Activated CD8-positive, alpha-beta memory T cell treated with anti-CD3 and anti-CD28 coated beads, Interleukin-2, amount 50 U/mL, for 48 hours (primary cell): ENCODE data around the gene STX11.

Experiments
- DNase-seq: peaks from one replicate; pipeline ENCODE4 v3.0.0-alpha.2; 2020

STX11 gene

GRCh38 chr6:144215932-144216667 is 65.8 kb downstream of the STX11 start:
- DNase-seq, result peak; percentile 99

- no peak for DNase-seq
Observed at GRCh38 chr6:144216668-144217218, 66.4 kb downstream of the STX11 start.

GRCh38 chr6:144217264-144217663 is 66.9 kb downstream of the STX11 start:
- DNase-seq, result no peak

GRCh38 chr6:144217797-144218196 is 67.5 kb downstream of the STX11 start:
- DNase-seq, result no peak

- no peak for DNase-seq
Observed at GRCh38 chr6:144219056-144219685, 68.9 kb downstream of the STX11 start.

- no peak for DNase-seq
Observed at GRCh38 chr6:144220031-144220790, 69.9 kb downstream of the STX11 start.

GRCh38 chr6:144223686-144224085 is 73.4 kb downstream of the STX11 start:
- DNase-seq, result no peak

- DNase-seq, result no peak
Observed at GRCh38 chr6:144231721-144232120, 81.4 kb downstream of the STX11 start.

GRCh38 chr6:144232176-144232831 is 82.0 kb downstream of the STX11 start:
- DNase-seq, result no peak

GRCh38 chr6:144232832-144233230 is 82.5 kb downstream of the STX11 start:
- no peak for DNase-seq

- no peak for DNase-seq
Observed at GRCh38 chr6:144234399-144234798, 84.1 kb downstream of the STX11 start.

GRCh38 chr6:144234935-144235334 is 84.6 kb downstream of the STX11 start:
- no peak for DNase-seq
